GM12878 (cell line): Measurements from ENCODE around the gene SOX4. TPM values are rescaled to one million over a fixed set of nuclear protein-coding genes. Genes with fewer than 3 reads are reported as not detected.

ENCODE experiments used
- ATAC-seq: fragments of 200-7000 bp; cut with Tn5 transposase; 3 replicates; pipeline ENCODE4 v1.9.1; 2020; ENCODE audit warnings: mild to moderate bottlenecking, moderate library complexity
- BruUV-seq: library from RNA; stranded (reverse); fragments of 400-500 nt; replicated peaks from 2 replicates; lab custom pipeline; 2021; lab: Mats Ljungman, UMichigan
- CTCF ChIA-PET: fragments of 300-600 bp; sonication (Branson Sonifier 250); formaldehyde crosslinking; extraction: SDS; loops from one replicate; lab custom pipeline; 2021; ENCODE audit warnings: inconsistent platforms; lab: Yijun Ruan, JAX
- POLR2A ChIA-PET: fragments of 350-600 bp; formaldehyde crosslinking; extraction: SDS; loops from one replicate; lab custom pipeline; 2021; ENCODE audit warnings: inconsistent platforms; lab: Charles Lee
- RAD21 ChIA-PET: fragments of 300-600 bp; sonication (Branson Sonifier 250); formaldehyde crosslinking; loops from one replicate; lab custom pipeline; 2023; ENCODE audit warnings: antibody characterized with exemption; ENCODE audit not compliant: unreplicated experiment; lab: Charles Lee
- SMC1A ChIA-PET: fragments of 300-600 bp; sonication (Branson Sonifier 250); formaldehyde crosslinking; loops from one replicate; lab custom pipeline; 2023; ENCODE audit not compliant: unreplicated experiment, uncharacterized antibody; lab: Charles Lee
- DNase-seq: peaks from one replicate; pipeline ENCODE4 v3.0.0-alpha.2; 2011; ENCODE audit warnings: low read depth, low spot score
- FAIRE-seq: peaks from 3 replicates; lab custom pipeline; 2011; peaks lifted over from hg19 to GRCh38; lab: Jason Lieb, UNC
- H2AFZ ChIP-seq: 2 replicates; pipeline ENCODE4 v1.6.0; 2011; ENCODE audit warnings: low read depth, low read length, control low read depth; ENCODE audit not compliant: control insufficient read depth
- H3K27ac ChIP-seq: 2 replicates; pipeline ENCODE4 v1.5.1; 2011; ENCODE audit warnings: control low read depth; ENCODE audit not compliant: control insufficient read depth, insufficient read depth
- H3K27me3 ChIP-seq, 2 experiments: replicated peaks in 1 of 2; 2 replicates each; pipeline versions ENCODE4 v1.6.0 to v1.6.1; 2011; ENCODE audit warnings: low read length in 1 of 2; ENCODE audit not compliant: control insufficient read depth in 2 of 2, insufficient read depth in 2 of 2
- H3K36me3 ChIP-seq, 2 experiments: 2 replicates each; pipeline ENCODE4 v1.5.1; 2011; ENCODE audit warnings: low read length in 1 of 2; ENCODE audit not compliant: control insufficient read depth in 2 of 2, insufficient read depth in 2 of 2
- H3K4me1 ChIP-seq: 2 replicates; pipeline ENCODE4 v1.6.1; 2011; ENCODE audit warnings: mild to moderate bottlenecking, low read length, moderate library complexity, mixed read lengths; ENCODE audit not compliant: control insufficient read depth, insufficient read depth
- H3K4me2 ChIP-seq: 2 replicates; pipeline ENCODE4 v1.6.0; 2011; ENCODE audit warnings: control low read depth; ENCODE audit not compliant: control insufficient read depth, insufficient read depth
- H3K4me3 ChIP-seq: fragments of 200-600 bp; sonication (generic); 2 replicates; pipeline ENCODE4 v1.5.1; 2016
- H3K79me2 ChIP-seq: 2 replicates; pipeline ENCODE4 v1.6.0; 2011; ENCODE audit warnings: low read length; ENCODE audit not compliant: control insufficient read depth, insufficient read depth
- H3K9ac ChIP-seq: 2 replicates; pipeline ENCODE4 v1.8.0; 2011; ENCODE audit warnings: low read length, control low read depth, mixed read lengths; ENCODE audit not compliant: control insufficient read depth, insufficient read depth
- H3K9me3 ChIP-seq: replicated peaks from 3 replicates; pipeline ENCODE4 v1.5.1; 2011; ENCODE audit warnings: mild to moderate bottlenecking, low read length; ENCODE audit not compliant: control insufficient read depth, insufficient read depth
- H4K20me1 ChIP-seq: 2 replicates; pipeline ENCODE4 v1.6.0; 2011; ENCODE audit not compliant: control insufficient read depth, insufficient read depth
- BACH1 ChIP-seq: fragments of 450-650 bp; IDR thresholded peaks from 2 replicates; pipeline ENCODE4 v1.6.1; 2017; ENCODE audit warnings: mild to moderate bottlenecking, borderline replicate concordance
- LARP7 ChIP-seq: fragments of 450-650 bp; IDR thresholded peaks from 2 replicates; pipeline ENCODE4 v1.6.1; 2017; ENCODE audit warnings: mild to moderate bottlenecking
- MEF2A ChIP-seq: IDR thresholded peaks from 2 replicates; pipeline ENCODE4 v1.6.1; 2011; ENCODE audit warnings: low read depth, mild to moderate bottlenecking, low read length, moderate library complexity; ENCODE audit not compliant: insufficient read depth
- MYB ChIP-seq: fragments of 150-350 bp; IDR thresholded peaks from 2 replicates; pipeline ENCODE4 v1.6.1; 2014; ENCODE audit warnings: mild to moderate bottlenecking, low read depth, low read length, borderline replicate concordance
- RELB ChIP-seq: fragments of 450-650 bp; IDR thresholded peaks from 2 replicates; pipeline ENCODE4 v1.6.1; 2017; ENCODE audit warnings: low read depth, mild to moderate bottlenecking, moderate library complexity
- SIN3A ChIP-seq: IDR thresholded peaks from 2 replicates; pipeline ENCODE4 v1.6.1; 2012; ENCODE audit warnings: low read depth, low read length, improper control_type of control experiment
- WGBS: methylation state at CpG from one replicate; pipeline ENCODE4 v1.1.6; 2016; ENCODE audit warnings: low lambda C conversion rate; ENCODE audit not compliant: insufficient replicate concordance, insufficient coverage; ENCODE audit errors: missing lambda C conversion rate; 5-methylcytosine and 5-hydroxymethylcytosine counted together
- in situ Hi-C: fragments of 300-500 bp; cut with MboI; formaldehyde crosslinking; loops from 9 replicates; pipeline ENCODE4 v1.14.3; 2018; ENCODE audit warnings: mixed read lengths
- intact Hi-C: fragments of 100-400 bp; cut with micrococcal nuclease; formaldehyde crosslinking; loops from one replicate; pipeline ENCODE4 v1.14.2; 2022; ENCODE audit not compliant: unreplicated experiment
- polyA plus RNA-seq, 11 experiments: library from polyadenylated mRNA; depleted of rRNA in 4 of 11; unstranded in 6 of 11; stranded (reverse) in 5 of 11; fragments of >200 nt; fragmentation: Nextera tagmentation in 4 of 11; fragmentation: Illumina TruSeq in 1 of 11; extraction: Ambion mirVana in 4 of 11; extraction: Trizol in 1 of 11; gene quantifications; 1 replicate in 1 of 11; 2 replicates in 10 of 11; pipeline versions ENCODE4 v1.2.1 to v1.2.3, GENCODE V29; 2011 to 2016; ENCODE audit warnings: inconsistent platforms in 2 of 11, missing spikeins in 2 of 11, low read depth in 1 of 11
- total RNA-seq, 4 experiments: library from RNA; depleted of rRNA in 3 of 4; stranded (reverse); fragments of >200 nt in 3 of 4; fragmentation: Illumina TruSeq in 1 of 4; extraction: Trizol in 1 of 4; gene quantifications; 2 replicates each; pipeline versions ENCODE4 v1.2.1 to v1.2.3, GENCODE V29; 2013 to 2021
- TF ChIP-seq, protein P1 (sequence below): fragments of 150-350 bp; IDR thresholded peaks from 2 replicates; pipeline ENCODE4 v1.6.1; 2014; ENCODE audit warnings: mild to moderate bottlenecking, low read depth, low read length

Gene SOX4
- total and polyA plus RNA-seq, 10 of the 15 experiments (the other 5 are each of a cell fraction or from before 2014, with no cell fraction given), result 16.8 to 119 (median 26.5) TPM

- POLR2A ChIA-PET, result no interaction called here
- H4K20me1 ChIP-seq, result no peaks in the 10 kb centered on the region
- no peak for DNase-seq
Measured at GRCh38 chr6:21555197-21555596, 38.4 kb upstream of the SOX4 start.

More at GRCh38 chr6:21555197-21555596, 38.4 kb upstream of the SOX4 start:
- Histone ChIP-seq H2AFZ (no peak overlapping the region), H3K4me2 (no peak overlapping the region), H3K27me3 (no peaks in the 10 kb centered on the region), H3K4me1 (no peaks in the 10 kb centered on the region), H3K9ac (no peak overlapping the region), H3K79me2 (no peaks in the 10 kb centered on the region), H3K36me3 (no peaks in the 10 kb centered on the region), H3K9me3 (no peaks in the 10 kb centered on the region), H3K4me3 (no peak overlapping the region), H3K27ac (no peak overlapping the region)
- SMC1A ChIA-PET, result no interaction called here
- ATAC-seq (no peak), FAIRE-seq (no peak)
- CTCF ChIA-PET, result interaction anchor here (0.7 kb wide), 1 partner anchor 20 kb away, joined by 5 read pairs; no protein-coding TSS in a partner anchor
- WGBS, result 76% methylated on average over 4 of the region's 5 CpGs
- intact Hi-C loops, result no loop called here
- no TSS peak for BruUV-seq
- in situ Hi-C loops, result no loop called here
- TF ChIP-seq BACH1 (no peak), MEF2A (no peak), RELB (no peak), LARP7 (no peak), SIN3A (no peak), MYB (no peak)
- TF ChIP-seq, protein P1, sequence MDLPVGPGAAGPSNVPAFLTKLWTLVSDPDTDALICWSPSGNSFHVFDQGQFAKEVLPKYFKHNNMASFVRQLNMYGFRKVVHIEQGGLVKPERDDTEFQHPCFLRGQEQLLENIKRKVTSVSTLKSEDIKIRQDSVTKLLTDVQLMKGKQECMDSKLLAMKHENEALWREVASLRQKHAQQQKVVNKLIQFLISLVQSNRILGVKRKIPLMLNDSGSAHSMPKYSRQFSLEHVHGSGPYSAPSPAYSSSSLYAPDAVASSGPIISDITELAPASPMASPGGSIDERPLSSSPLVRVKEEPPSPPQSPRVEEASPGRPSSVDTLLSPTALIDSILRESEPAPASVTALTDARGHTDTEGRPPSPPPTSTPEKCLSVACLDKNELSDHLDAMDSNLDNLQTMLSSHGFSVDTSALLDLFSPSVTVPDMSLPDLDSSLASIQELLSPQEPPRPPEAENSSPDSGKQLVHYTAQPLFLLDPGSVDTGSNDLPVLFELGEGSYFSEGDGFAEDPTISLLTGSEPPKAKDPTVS, result no peak
- RAD21 ChIA-PET, result no interaction called here
